ENCODE results near the gene ZC3HAV1L. TPM values are rescaled to one million over a fixed set of nuclear protein-coding genes. Genes with fewer than 3 reads are reported as not detected.
A peak's percentile ranks its signal among the peaks of the same experiment; 100 is the strongest.

Gene ZC3HAV1L
- total RNA-seq, 1 experiment from 2014 or later = 11.8 TPM

- no peak overlapping the region for H3K4me3 ChIP-seq (replicated peaks in 1 of 2; ENCODE audit: low read depth in 1 of 2, low read length in 2 of 2)
- H3K36me3 ChIP-seq (ENCODE audit: control insufficient read depth in 1 of 2, insufficient read depth in 2 of 2, low read length in 2 of 2) = no peaks in the 10 kb centered on the region
- no peak for DNase-seq (ENCODE audit: low read depth, low spot score)
- no peaks in the 10 kb centered on the region for H3K9me2 ChIP-seq (ENCODE audit: insufficient read depth)
- no peaks in the 10 kb centered on the region for H3K4me1 ChIP-seq (ENCODE audit: control insufficient read depth in 1 of 2, insufficient read depth in 2 of 2, low read length in 2 of 2)
- no peak overlapping the region for H2AFZ ChIP-seq (ENCODE audit: low read depth, low read length, poor library complexity, severe bottlenecking)
- POLR2A ChIA-PET = no interaction called here
- RAD21 ChIA-PET (ENCODE audit: low non-redundant PET in 1 of 2, low total read pairs in 2 of 2, uncharacterized antibody in 2 of 2, unreplicated experiment in 2 of 2) = no interaction called here
- H3K9me3 ChIP-seq (ENCODE audit: control insufficient read depth in 1 of 2, insufficient read depth in 1 of 2, low read depth in 1 of 2, low read length in 2 of 2) = 0 out of 4 replicates have a peak, but pooled peaks cover 0 to 8% of the 10 kb centered on the region in 2 experiments
- H3K4me2 ChIP-seq (ENCODE audit: low read length) = no peak overlapping the region
- no peaks in the 10 kb centered on the region for H3K79me2 ChIP-seq (ENCODE audit: insufficient read depth, low read length)
- no peak overlapping the region for H3K27ac ChIP-seq (ENCODE audit: low read depth, low read length)
- H3K9ac ChIP-seq (ENCODE audit: low read length) = no peak overlapping the region
- no peaks in the 10 kb centered on the region for H3K27me3 ChIP-seq (ENCODE audit: insufficient read depth, low read length)
- intact Hi-C loops (cut with micrococcal nuclease) = no loop called here
- TF ChIP-seq ELF1 (IDR thresholded peaks at IDR 0.05; ENCODE audit: borderline replicate concordance, low read depth) = no peak
- no peak for TF ChIP-seq POLR2AphosphoS5 (IDR thresholded peaks at IDR 0.05; ENCODE audit: low read depth, low read length)
- no peak for TF ChIP-seq SP1 (IDR thresholded peaks at IDR 0.05; ENCODE audit: low read depth)
- no peak for TF ChIP-seq ZBTB33 (IDR thresholded peaks at IDR 0.05; ENCODE audit: extremely low read depth, insufficient replicate concordance, low read length)
- no peak for ATAC-seq
- CTCF ChIA-PET = no interaction called here
- no TSS peak for BruUV-seq (replicated peaks)
- no peaks in the 10 kb centered on the region for H4K20me1 ChIP-seq (ENCODE audit: insufficient read depth)
Observed at GRCh38 chr7:138987686-138988085, 48.2 kb downstream of the ZC3HAV1L start.

GRCh38 chr7:138982204-138982623 is 53.6 kb downstream of the ZC3HAV1L start:
- H3K9ac ChIP-seq (ENCODE audit: low read length) = peak overlapping the region; percentile 66
- peaks cover 8% of the 10 kb centered on the region; the same call in 1 of the 2 replicates for H3K79me2 ChIP-seq (ENCODE audit: insufficient read depth, low read length)
- no peaks in the 10 kb centered on the region for H3K9me2 ChIP-seq (ENCODE audit: insufficient read depth)
- peak overlapping the region; percentile 89 for H3K4me2 ChIP-seq (ENCODE audit: low read length)
- H3K9me3 ChIP-seq (ENCODE audit: control insufficient read depth in 1 of 2, insufficient read depth in 1 of 2, low read depth in 1 of 2, low read length in 2 of 2) = no peaks in the 10 kb centered on the region
- no peaks in the 10 kb centered on the region for H4K20me1 ChIP-seq (ENCODE audit: insufficient read depth)
- ATAC-seq (no peak), DNase-seq (ENCODE audit: low read depth, low spot score) (no peak)
- BruUV-seq (replicated peaks) = TSS peak; percentile 76
- TF ChIP-seq SRF (IDR thresholded peaks at IDR 0.05; ENCODE audit: low read depth) (no peak), ZFX (IDR thresholded peaks at IDR 0.05) (no peak), SP1 (IDR thresholded peaks at IDR 0.05; ENCODE audit: low read depth) (no peak), CEBPB (IDR thresholded peaks at IDR 0.05; ENCODE audit: low read depth) (no peak), CBX3 (IDR thresholded peaks at IDR 0.05; ENCODE audit: low read depth) (no peak)
- no peak overlapping the region for H2AFZ ChIP-seq (ENCODE audit: low read depth, low read length, poor library complexity, severe bottlenecking)
- no peaks in the 10 kb centered on the region for H3K36me3 ChIP-seq (ENCODE audit: control insufficient read depth in 1 of 2, insufficient read depth in 2 of 2, low read length in 2 of 2)
- ChIA-PET CTCF (interaction anchor here (1.6 kb wide), 1 partner anchor 96 kb away, joined by 5 read pairs; no protein-coding TSS in a partner anchor), POLR2A (no interaction called here), RAD21 (ENCODE audit: low non-redundant PET in 1 of 2, low total read pairs in 2 of 2, uncharacterized antibody in 2 of 2, unreplicated experiment in 2 of 2) (no interaction called here)
- peaks cover 3 to 32% of the 10 kb centered on the region in 2 experiments; a peak in 3 of 4 replicates for H3K4me1 ChIP-seq (ENCODE audit: control insufficient read depth in 1 of 2, insufficient read depth in 2 of 2, low read length in 2 of 2)
- H3K27me3 ChIP-seq (ENCODE audit: insufficient read depth, low read length) = no peaks in the 10 kb centered on the region
- peak overlapping the region; percentile 49 to 62 for H3K4me3 ChIP-seq (replicated peaks in 1 of 2; ENCODE audit: low read depth in 1 of 2, low read length in 2 of 2)
- intact Hi-C loops (cut with micrococcal nuclease) = no loop called here
- peak overlapping the region; percentile 61; the same call in 1 of the 2 replicates for H3K27ac ChIP-seq (ENCODE audit: low read depth, low read length)
